Measurements from ENCODE around the gene JAZF1.

GRCh38 chr7:28112883-28113540, 67.6 kb downstream of the JAZF1 start:
- TF ChIP-seq CTCF (IDR thresholded peaks at IDR 0.05) (no peak), ZFX (IDR thresholded peaks at IDR 0.05; ENCODE audit: borderline replicate concordance) (no peak)

All from 22Rv1 (cell line).